Omental fat pad (tissue), 4 donors: Measurements from ENCODE around the gene CAST. TPM values are rescaled to one million over a fixed set of nuclear protein-coding genes. Genes with fewer than 3 reads are reported as not detected.

Source experiments
- ATAC-seq: fragments of 150-250 bp; one replicate; pipeline ENCODE4 v1.9.1; 2016; ENCODE audit warnings: mild to moderate bottlenecking, moderate library complexity; ENCODE audit not compliant: low FRiP score
- DNase-seq: peaks from one replicate; pipeline ENCODE4 v3.0.0-alpha.2; 2019; ENCODE audit warnings: low spot score
- total RNA-seq, 4 donors: library from RNA; depleted of rRNA; stranded (reverse); fragments of >200 nt; gene quantifications; one replicate each; pipeline ENCODE4 v1.1.0, GENCODE V29; 2016
- TF ChIP-seq, protein P1 (sequence below), 3 donors: fragments of 450-650 bp; IDR thresholded peaks; one replicate each; pipeline ENCODE4 v1.5.1; 2016 to 2017; ENCODE audit warnings: antibody characterized with exemption in 3 of 3, mild to moderate bottlenecking in 3 of 3, moderate library complexity in 2 of 3

Gene CAST
- total RNA-seq, 4 donors from 2014 or later = 224 to 362 (median 285) TPM

DNA sequence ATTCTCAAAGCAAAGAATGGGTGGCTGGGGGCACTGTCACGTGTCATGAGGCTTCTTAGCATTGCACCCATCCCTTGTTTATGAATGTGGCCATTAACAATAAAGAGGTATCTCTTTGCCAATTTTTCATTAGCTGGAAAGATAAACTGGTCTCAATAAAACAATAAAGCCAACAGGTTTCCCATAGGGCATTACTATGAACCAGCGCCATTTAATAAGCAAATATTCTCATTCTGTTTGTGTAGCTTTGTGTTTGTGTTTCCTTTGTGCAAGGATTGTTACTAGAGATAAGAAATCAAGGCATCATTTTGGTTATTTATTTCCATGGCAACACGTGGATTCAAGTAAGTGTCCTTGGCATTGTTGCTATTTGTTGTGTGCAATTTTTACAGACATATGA, 37.6 kb upstream of the CAST start:
- ATAC-seq = no peak
- DNase-seq = no peak
- TF ChIP-seq, protein P1, sequence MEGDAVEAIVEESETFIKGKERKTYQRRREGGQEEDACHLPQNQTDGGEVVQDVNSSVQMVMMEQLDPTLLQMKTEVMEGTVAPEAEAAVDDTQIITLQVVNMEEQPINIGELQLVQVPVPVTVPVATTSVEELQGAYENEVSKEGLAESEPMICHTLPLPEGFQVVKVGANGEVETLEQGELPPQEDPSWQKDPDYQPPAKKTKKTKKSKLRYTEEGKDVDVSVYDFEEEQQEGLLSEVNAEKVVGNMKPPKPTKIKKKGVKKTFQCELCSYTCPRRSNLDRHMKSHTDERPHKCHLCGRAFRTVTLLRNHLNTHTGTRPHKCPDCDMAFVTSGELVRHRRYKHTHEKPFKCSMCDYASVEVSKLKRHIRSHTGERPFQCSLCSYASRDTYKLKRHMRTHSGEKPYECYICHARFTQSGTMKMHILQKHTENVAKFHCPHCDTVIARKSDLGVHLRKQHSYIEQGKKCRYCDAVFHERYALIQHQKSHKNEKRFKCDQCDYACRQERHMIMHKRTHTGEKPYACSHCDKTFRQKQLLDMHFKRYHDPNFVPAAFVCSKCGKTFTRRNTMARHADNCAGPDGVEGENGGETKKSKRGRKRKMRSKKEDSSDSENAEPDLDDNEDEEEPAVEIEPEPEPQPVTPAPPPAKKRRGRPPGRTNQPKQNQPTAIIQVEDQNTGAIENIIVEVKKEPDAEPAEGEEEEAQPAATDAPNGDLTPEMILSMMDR (IDR thresholded peaks at IDR 0.05) = no peak

GRCh38 chr5:96625365-96625764, 36.8 kb upstream of the CAST start:
- ATAC-seq (no peak), DNase-seq (no peak)
- TF ChIP-seq, protein P1 (IDR thresholded peaks at IDR 0.05) = no peak

- ATAC-seq (no peak), DNase-seq (no peak)
Measured at GRCh38 chr5:96626956-96627355, 35.2 kb upstream of the CAST start.

GRCh38 chr5:96627792-96628398, 34.3 kb upstream of the CAST start:
- DNase-seq = no peak
- no peak for ATAC-seq
- TF ChIP-seq, protein P1 (IDR thresholded peaks at IDR 0.05) = no peak

More at GRCh38 chr5:96626956-96627355, 35.2 kb upstream of the CAST start:
- TF ChIP-seq, protein P1 (IDR thresholded peaks at IDR 0.05) = no peak

GRCh38 chr5:96628406-96628805, 33.8 kb upstream of the CAST start:
- DNase-seq (no peak), ATAC-seq (no peak)
- TF ChIP-seq, protein P1 (IDR thresholded peaks at IDR 0.05) = no peak

- TF ChIP-seq, protein P1 (IDR thresholded peaks at IDR 0.05) = no peak
- no peak for DNase-seq
- ATAC-seq = no peak
Measured at GRCh38 chr5:96629774-96630173, 32.4 kb upstream of the CAST start.

GRCh38 chr5:96633820-96634219, 28.4 kb upstream of the CAST start:
- ATAC-seq (peak; percentile 41), DNase-seq (no peak)
- TF ChIP-seq, protein P1 (IDR thresholded peaks at IDR 0.05) = no peak
